SU-DHL-6 (cell line): ENCODE measurements around the gene PRRX2.

Experiments used
- EZH2phosphoT487 ChIP-seq: fragments of 200-600 bp; sonication (generic), shearing (Covaris generic); conservative IDR thresholded peaks from 2 replicates; pipeline ENCODE4 v1.6.1; 2018; ENCODE audit warnings: mild to moderate bottlenecking, antibody characterized with exemption, low read length, moderate library complexity, mixed read lengths
- TF ChIP-seq, protein P1 (sequence below): fragments of 200-600 bp; sonication (generic); IDR thresholded peaks from one replicate; pipeline ENCODE4 v1.5.1; 2017; ENCODE audit warnings: antibody characterized with exemption, mild to moderate bottlenecking, low read length, moderate library complexity; ENCODE audit not compliant: insufficient read depth, poor library complexity, severe bottlenecking

- TF ChIP-seq, protein P1, sequence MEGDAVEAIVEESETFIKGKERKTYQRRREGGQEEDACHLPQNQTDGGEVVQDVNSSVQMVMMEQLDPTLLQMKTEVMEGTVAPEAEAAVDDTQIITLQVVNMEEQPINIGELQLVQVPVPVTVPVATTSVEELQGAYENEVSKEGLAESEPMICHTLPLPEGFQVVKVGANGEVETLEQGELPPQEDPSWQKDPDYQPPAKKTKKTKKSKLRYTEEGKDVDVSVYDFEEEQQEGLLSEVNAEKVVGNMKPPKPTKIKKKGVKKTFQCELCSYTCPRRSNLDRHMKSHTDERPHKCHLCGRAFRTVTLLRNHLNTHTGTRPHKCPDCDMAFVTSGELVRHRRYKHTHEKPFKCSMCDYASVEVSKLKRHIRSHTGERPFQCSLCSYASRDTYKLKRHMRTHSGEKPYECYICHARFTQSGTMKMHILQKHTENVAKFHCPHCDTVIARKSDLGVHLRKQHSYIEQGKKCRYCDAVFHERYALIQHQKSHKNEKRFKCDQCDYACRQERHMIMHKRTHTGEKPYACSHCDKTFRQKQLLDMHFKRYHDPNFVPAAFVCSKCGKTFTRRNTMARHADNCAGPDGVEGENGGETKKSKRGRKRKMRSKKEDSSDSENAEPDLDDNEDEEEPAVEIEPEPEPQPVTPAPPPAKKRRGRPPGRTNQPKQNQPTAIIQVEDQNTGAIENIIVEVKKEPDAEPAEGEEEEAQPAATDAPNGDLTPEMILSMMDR = no peak
- TF ChIP-seq EZH2phosphoT487 = no peak
Observed at GRCh38 chr9:129739432-129739831, 74.0 kb downstream of the PRRX2 start.
